Esophagus squamous epithelium (tissue), 5 donors: Measurements from ENCODE around the gene SEPTIN14. TPM values are rescaled to one million over a fixed set of nuclear protein-coding genes. Genes with fewer than 3 reads are reported as not detected.
"Not testable (repeated sequence)": the region's sequence is repeated elsewhere in the genome, so short reads cannot be mapped to it uniquely, and the experiment has no call there.

Source experiments
- DNase-seq: peaks from one replicate; lab custom pipeline; 2025; lab: John Stamatoyannopoulos, UW
- H3K27ac ChIP-seq, 4 donors: fragments of 200-600 bp; sonication (generic); one replicate each; pipeline ENCODE4 v1.5.1; 2016 to 2019; ENCODE audit warnings: mild to moderate bottlenecking in 1 of 4
- H3K27me3 ChIP-seq, 4 donors: fragments of 200-600 bp; sonication (generic); 1 replicate in 3 of 4; 2 replicates in 1 of 4; pipeline versions ENCODE4 v1.5.1 to v1.6.0; 2017 to 2021; ENCODE audit warnings: antibody characterized with exemption in 1 of 4
- H3K36me3 ChIP-seq, 3 donors: fragments of 200-600 bp; sonication (generic); one replicate each; pipeline ENCODE4 v1.5.1; 2016 to 2019
- H3K4me1 ChIP-seq, 3 donors: fragments of 200-600 bp; sonication (generic); one replicate each; pipeline ENCODE4 v1.5.1; 2017 to 2019
- H3K4me3 ChIP-seq, 4 donors: fragments of 200-600 bp; sonication (generic); 1 replicate in 3 of 4; 2 replicates in 1 of 4; pipeline ENCODE4 v1.5.1; 2016 to 2019; ENCODE audit warnings: mild to moderate bottlenecking in 2 of 4, moderate library complexity in 1 of 4
- H3K9me3 ChIP-seq, 3 donors: fragments of 200-600 bp; sonication (generic); one replicate each; pipeline ENCODE4 v1.5.1; 2016 to 2019
- CTCF ChIP-seq, 6 experiments: fragments of 450-650 bp in 4 of 6; fragments of 200-600 bp in 2 of 6; sonication (generic) in 2 of 6; IDR thresholded peaks; one replicate each; pipeline ENCODE4 v1.5.1; 2016 to 2019; ENCODE audit warnings: antibody characterized with exemption in 6 of 6, mild to moderate bottlenecking in 4 of 6, moderate library complexity in 4 of 6
- POLR2A ChIP-seq, 4 donors: fragments of 450-650 bp; IDR thresholded peaks; one replicate each; pipeline ENCODE4 v1.6.1; 2017; ENCODE audit warnings: antibody characterized with exemption in 4 of 4, mild to moderate bottlenecking in 4 of 4, moderate library complexity in 3 of 4
- WGBS, 2 donors: methylation state at CpG; one replicate each; pipeline ENCODE4 v1.1.5; 2018; 5-methylcytosine and 5-hydroxymethylcytosine counted together
- intact Hi-C: fragments of 100-400 bp; cut with DNase I; formaldehyde crosslinking; loops from one replicate; pipeline ENCODE4 v1.15.0; 2022
- total RNA-seq, 4 donors: library from RNA; depleted of rRNA; stranded (reverse); fragments of >200 nt; gene quantifications; one replicate each; pipeline ENCODE4 v1.1.0, GENCODE V29; 2016
- donor health status: DM: yes; HTN: yes; CAD: no.

SEPTIN14 gene
- total RNA-seq: not detected

GRCh38 chr7:55862652-55863051 lies at the start of gene SEPTIN14:
TSS of gene SEPTIN14 (minus strand) at chr7:55862752. CDS start at chr7:55861996, 756 bp downstream.
- H3K4me1 ChIP-seq, H3K9me3 ChIP-seq, H3K4me3 ChIP-seq, H3K27me3 ChIP-seq, H3K36me3 ChIP-seq, intact Hi-C loops, H3K27ac ChIP-seq, DNase-seq: not testable (repeated sequence)
- WGBS, 2 donors: 70 to 82% methylated on average over 2 of the region's 2 CpGs

- Histone ChIP-seq H3K27me3 (no peaks in the 10 kb centered on the region), H3K4me1 (no peaks in the 10 kb centered on the region), H3K27ac (no peak overlapping the region), H3K9me3 (no peaks in the 10 kb centered on the region), H3K36me3 (peaks cover 0 to 18% (median 0%) of the 10 kb centered on the region in 3 donors), H3K4me3 (no peak overlapping the region)
- no peak for TF ChIP-seq POLR2A (IDR thresholded peaks at IDR 0.05)
- no peak for TF ChIP-seq CTCF (IDR thresholded peaks at IDR 0.05)
- WGBS, 2 donors: 83 to 85% methylated on average over 6 to 8 of the region's 8 CpGs
- no peak for DNase-seq
- intact Hi-C loops: no loop called here
These were observed 41.6 kb upstream of the SEPTIN14 start for GRCh38 chr7:55903985-55904759.

- H3K36me3 ChIP-seq: peaks cover 0 to 11% (median 0%) of the 10 kb centered on the region in 3 donors
- H3K27ac ChIP-seq, H3K9me3 ChIP-seq, H3K4me1 ChIP-seq, DNase-seq, H3K27me3 ChIP-seq, H3K4me3 ChIP-seq, intact Hi-C loops: not testable (repeated sequence)
- 82 to 100% methylated on average over 1 of the region's 1 CpG for WGBS, 2 donors
These were observed 38.5 kb upstream of the SEPTIN14 start for GRCh38 chr7:55901059-55901458.

GRCh38 chr7:55898287-55898686 lies 35.7 kb upstream of the SEPTIN14 start:
- Histone ChIP-seq H3K27me3 (no peaks in the 10 kb centered on the region), H3K36me3 (peaks cover 0 to 11% (median 0%) of the 10 kb centered on the region in 3 donors), H3K4me3 (no peak overlapping the region), H3K4me1 (no peaks in the 10 kb centered on the region), H3K9me3 (no peaks in the 10 kb centered on the region), H3K27ac (no peak overlapping the region)
- WGBS, 2 donors: 77% methylated on average over 4 of the region's 4 CpGs
- no peak for DNase-seq
- no peak for TF ChIP-seq CTCF (IDR thresholded peaks at IDR 0.05)
- intact Hi-C loops: no loop called here

GRCh38 chr7:55895021-55895420 lies 32.5 kb upstream of the SEPTIN14 start:
- TF ChIP-seq CTCF (IDR thresholded peaks at IDR 0.05) (no peak), POLR2A (IDR thresholded peaks at IDR 0.05) (no peak)
- intact Hi-C loops: no loop called here
- WGBS, 2 donors: 94 to 96% methylated on average over 4 of the region's 4 CpGs
- Histone ChIP-seq H3K4me3 (no peak overlapping the region), H3K9me3 (no peaks in the 10 kb centered on the region), H3K27ac (no peak overlapping the region), H3K27me3 (no peaks in the 10 kb centered on the region), H3K4me1 (no peaks in the 10 kb centered on the region), H3K36me3 (no peaks in the 10 kb centered on the region)
- no peak for DNase-seq

GRCh38 chr7:55893940-55894339 lies 31.4 kb upstream of the SEPTIN14 start:
- DNase-seq: no peak
- TF ChIP-seq CTCF (IDR thresholded peaks at IDR 0.05) (no peak), POLR2A (IDR thresholded peaks at IDR 0.05) (no peak)
- intact Hi-C loops: no loop called here
- Histone ChIP-seq H3K4me3 (no peak overlapping the region), H3K4me1 (no peaks in the 10 kb centered on the region), H3K27me3 (no peaks in the 10 kb centered on the region), H3K36me3 (no peaks in the 10 kb centered on the region), H3K9me3 (no peaks in the 10 kb centered on the region), H3K27ac (no peak overlapping the region)

- not testable (repeated sequence) for H3K36me3 ChIP-seq, DNase-seq, H3K9me3 ChIP-seq, H3K27me3 ChIP-seq
- 65 to 81% methylated on average over 8 to 10 of the region's 10 CpGs for whole genome bisulfite sequencing, 2 donors
- peaks cover 0 to 11% (median 0%) of the 10 kb centered on the region in 3 donors for H3K4me1 ChIP-seq
- peak overlapping the region in 1 of 4 donors; percentile 75 for H3K27ac ChIP-seq
- H3K4me3 ChIP-seq: peak overlapping the region in 3 of 4 donors; percentile 53 to 92 (median 83)
- intact Hi-C loops: loop anchor here (10.0 kb wide), 1 partner anchor 76 kb away; the partner anchor contains the start of gene NIPSNAP2
These were observed 25.8 kb upstream of the SEPTIN14 start for GRCh38 chr7:55888378-55888777.
